GM18498 (cell line): ENCODE measurements around the gene PPHLN1.
"Not testable (repeated sequence)": the region's sequence is repeated elsewhere in the genome, so short reads cannot be mapped to it uniquely, and the experiment has no call there.

Source experiments
- ATAC-seq: cut with Tn5 transposase; IDR thresholded peaks from one replicate; pipeline ENCODE4 v1.9.1; 2021; ENCODE audit warnings: mild to moderate bottlenecking, moderate library complexity; ENCODE audit not compliant: unreplicated experiment

The PPHLN1 gene

GRCh38 chr12:42365486-42365885, 39.5 kb downstream of the PPHLN1 start:
- ATAC-seq: no peak

DNA sequence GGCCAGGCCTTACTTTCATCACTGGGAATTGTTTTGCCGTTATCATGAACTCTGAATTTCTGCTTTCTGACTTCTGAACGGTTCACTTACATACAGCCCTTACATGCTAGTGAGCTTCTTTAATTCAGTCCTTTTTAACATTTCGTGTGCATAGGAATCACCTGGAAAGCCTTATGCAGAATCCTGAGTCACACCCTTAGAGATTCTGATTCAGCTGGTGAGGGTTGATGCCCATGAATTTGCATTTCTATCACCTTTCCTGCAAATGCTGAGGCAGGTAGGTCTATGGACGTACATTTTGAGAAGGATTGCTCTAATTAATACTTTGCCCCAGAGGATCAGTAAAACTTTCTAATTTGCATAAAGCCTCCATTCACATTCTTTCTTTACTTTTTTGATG, 44.0 kb downstream of the PPHLN1 start:
- ATAC-seq: no peak

DNA sequence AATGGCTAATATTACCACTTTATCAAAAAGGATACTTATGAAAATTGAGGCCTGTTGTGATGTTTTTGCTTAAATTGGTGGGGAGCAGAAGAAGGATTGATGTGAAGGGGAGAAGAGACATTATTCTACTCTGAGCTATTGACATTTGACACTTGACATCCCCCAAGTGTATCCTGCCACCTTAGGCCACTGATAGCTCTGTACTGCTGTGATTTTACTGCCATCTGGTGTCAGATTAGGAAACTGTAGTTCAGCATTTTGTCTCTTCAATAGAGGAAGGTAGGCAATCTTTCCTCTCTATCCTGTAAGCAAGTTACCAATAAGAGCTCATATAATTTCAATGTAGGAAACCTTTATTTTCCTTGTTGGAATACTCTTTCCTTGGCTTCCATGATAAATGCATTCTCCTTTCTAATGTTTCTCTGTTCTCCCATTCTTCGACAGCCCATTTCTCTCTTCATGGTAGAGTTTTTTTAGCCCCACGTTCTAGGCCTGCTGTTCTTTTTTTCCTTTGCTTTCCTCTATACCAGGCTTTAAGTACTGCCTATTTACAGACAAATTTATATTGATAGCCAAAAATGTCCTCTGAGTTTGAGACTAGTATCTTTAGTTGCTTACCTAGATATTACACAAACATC, 46.3 kb downstream of the PPHLN1 start:
- peak; percentile 86 for ATAC-seq

GRCh38 chr12:42373669-42374068, 47.7 kb downstream of the PPHLN1 start:
- ATAC-seq: no peak

GRCh38 chr12:42380733-42381132, 54.8 kb downstream of the PPHLN1 start:
- no peak for ATAC-seq

GRCh38 chr12:42382013-42382696, 56.2 kb downstream of the PPHLN1 start:
- ATAC-seq: no peak

GRCh38 chr12:42385326-42385841, 59.4 kb downstream of the PPHLN1 start:
- no peak for ATAC-seq

DNA sequence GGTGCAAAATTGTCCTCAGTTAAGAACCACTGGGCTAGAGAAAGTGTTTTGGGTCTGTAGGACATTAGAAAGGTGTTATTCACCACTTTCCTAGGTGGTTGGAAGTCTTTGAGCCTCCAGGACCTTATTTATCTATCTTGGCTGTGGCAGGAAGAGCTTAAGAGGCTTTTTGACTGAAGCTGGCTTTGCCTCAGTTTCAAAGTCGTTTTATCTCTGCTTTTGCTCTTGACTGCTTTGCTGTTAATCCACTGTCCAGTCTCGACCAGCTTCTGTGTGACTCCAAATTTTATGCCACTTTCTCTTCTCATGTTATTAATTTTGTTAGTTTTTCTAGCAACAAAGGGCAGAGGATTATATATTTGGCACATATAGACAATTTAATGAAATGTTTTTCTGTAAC, 60.3 kb downstream of the PPHLN1 start:
- ATAC-seq: no peak

- not testable (repeated sequence) for ATAC-seq
Observed at GRCh38 chr12:42388086-42388485, 62.1 kb downstream of the PPHLN1 start.

DNA sequence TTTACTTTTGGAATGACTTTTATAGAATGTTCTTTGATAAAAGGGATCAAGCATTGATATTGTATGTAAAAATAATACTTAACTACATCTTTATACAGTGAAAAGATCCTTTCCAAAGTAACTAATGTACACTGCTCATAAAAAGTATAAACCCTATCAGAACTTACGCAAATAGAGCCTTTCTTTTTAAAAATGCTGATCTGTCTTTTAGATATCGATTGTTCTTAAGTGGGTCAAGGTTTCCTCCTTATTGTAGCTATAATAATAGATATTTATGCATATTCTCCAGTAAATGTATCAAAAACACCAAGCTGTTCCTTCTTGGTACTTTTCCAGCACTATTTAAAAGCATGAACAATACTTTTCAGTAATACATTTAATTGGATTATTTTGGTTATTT, 68.5 kb downstream of the PPHLN1 start:
- ATAC-seq: no peak

DNA sequence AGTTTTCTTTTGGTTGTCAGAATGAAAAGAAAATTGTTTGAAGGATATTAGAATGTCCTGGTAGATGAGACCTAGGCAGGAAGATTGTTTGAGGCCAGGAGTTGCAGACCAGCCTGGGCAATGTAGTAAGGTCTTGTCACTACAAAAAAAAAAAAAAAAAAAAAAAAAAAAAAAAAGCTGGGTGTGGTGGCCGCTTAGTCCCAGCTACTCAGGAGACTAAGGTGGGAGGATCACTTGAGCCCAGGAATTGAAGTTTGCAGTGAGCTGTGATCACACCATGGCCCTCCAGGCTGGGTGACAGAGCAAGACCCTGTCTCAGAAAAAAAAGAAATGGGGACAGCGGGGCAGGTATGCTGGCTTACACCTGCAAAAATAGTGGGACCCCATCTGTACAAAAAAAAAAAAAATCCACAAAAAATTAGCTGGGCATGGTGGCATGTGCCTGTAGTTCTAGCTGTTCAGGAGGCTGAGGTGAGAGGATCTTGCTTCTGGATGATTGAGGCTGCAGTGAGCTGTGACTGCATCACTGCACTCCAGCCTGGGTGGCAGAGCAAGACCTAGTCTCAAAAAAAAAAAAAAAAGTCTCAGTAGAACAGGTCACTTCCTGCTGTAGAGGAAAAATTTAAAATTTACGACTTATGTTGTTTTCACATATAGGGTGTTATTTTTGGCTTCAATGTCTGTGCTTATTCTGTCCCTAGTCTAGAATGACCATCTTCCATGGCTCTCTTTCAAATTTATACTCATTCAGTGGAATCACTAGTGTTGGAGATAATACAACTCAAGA, 70.7 kb downstream of the PPHLN1 start:
- ATAC-seq: peak; percentile 68

DNA sequence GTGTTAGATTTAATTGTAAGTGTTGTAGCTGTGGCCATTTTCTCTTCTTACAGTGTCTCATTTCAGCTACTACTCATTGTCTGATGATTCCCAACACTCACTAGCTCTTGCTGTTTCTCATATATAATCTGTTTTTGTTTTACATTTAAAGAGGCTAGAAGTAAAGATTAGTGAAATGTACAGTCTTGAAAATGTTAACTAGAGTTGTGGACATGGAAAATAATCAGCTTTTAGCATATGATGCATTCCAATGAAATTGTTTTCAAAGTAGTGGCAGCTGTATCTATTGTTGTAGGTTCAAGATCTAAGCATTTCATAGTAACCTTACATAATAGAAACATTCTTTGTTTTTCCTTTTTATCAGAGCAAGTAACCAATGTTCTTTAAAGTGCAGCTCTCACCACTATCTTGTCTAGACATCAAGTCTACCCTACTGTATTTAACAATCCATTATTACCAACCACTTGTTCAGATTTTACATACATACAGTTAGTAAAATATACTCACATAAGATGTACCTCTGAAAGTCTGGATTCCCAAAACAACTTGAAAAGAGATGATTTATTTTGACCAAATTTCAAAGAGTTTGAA, 76.9 kb downstream of the PPHLN1 start:
- ATAC-seq: no peak

DNA sequence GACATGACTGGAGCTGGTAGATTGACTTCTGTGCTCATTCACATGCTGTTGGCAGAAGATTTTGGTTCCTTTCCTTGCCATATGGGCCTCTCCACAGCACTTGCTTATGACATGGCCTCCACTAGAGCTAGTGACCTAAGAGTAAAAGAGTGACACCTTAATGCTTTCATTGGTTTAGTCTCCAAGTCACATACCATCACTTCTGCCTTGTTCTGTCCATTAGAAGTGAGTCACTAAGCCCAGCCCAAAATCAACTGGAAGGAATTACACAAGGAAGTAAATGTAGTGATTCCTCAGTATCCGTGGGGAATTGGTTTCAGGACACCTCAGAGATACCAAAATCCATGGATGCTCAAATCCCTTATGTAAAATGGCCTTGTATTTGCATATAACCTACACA, 81.3 kb downstream of the PPHLN1 start:
- ATAC-seq: no peak

- ATAC-seq: no peak
Observed at GRCh38 chr12:42409471-42409870, 83.5 kb downstream of the PPHLN1 start.

- ATAC-seq: no peak
Observed at GRCh38 chr12:42410340-42410739, 84.4 kb downstream of the PPHLN1 start.

GRCh38 chr12:42420395-42420794, 94.4 kb downstream of the PPHLN1 start:
- ATAC-seq: no peak

- peak; percentile 96 for ATAC-seq
Observed at GRCh38 chr12:42421844-42422779, 96.1 kb downstream of the PPHLN1 start.

DNA sequence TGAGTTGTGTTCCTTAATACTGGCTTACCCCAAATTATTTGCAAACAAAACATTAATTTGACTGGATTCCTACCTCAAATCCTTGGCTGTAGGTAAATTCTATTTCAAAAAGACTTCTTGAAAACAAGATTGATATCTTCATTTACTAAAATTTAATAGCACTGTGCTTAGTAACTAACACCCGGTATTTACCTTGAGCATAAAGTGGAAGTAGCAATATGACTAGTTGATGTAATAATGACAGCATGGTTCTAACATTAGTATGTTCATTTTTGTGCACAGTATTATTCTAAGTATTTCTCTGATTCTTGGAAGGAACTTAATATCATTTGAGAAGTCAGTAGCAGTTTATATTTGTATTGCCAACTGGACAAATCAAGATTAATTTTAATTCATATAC, 96.8 kb downstream of the PPHLN1 start:
- ATAC-seq: no peak

- ATAC-seq: no peak
Observed at GRCh38 chr12:42426746-42427145, 100.8 kb downstream of the PPHLN1 start.

- ATAC-seq: no peak
Observed at GRCh38 chr12:42428850-42429249, 102.9 kb downstream of the PPHLN1 start.
